ENCODE data around the gene TSPO2.
"Not testable (repeated sequence)": the region's sequence is repeated elsewhere in the genome, so short reads cannot be mapped to it uniquely, and the experiment has no call there.

TSPO2 gene, protein sequence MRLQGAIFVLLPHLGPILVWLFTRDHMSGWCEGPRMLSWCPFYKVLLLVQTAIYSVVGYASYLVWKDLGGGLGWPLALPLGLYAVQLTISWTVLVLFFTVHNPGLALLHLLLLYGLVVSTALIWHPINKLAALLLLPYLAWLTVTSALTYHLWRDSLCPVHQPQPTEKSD

DNA sequence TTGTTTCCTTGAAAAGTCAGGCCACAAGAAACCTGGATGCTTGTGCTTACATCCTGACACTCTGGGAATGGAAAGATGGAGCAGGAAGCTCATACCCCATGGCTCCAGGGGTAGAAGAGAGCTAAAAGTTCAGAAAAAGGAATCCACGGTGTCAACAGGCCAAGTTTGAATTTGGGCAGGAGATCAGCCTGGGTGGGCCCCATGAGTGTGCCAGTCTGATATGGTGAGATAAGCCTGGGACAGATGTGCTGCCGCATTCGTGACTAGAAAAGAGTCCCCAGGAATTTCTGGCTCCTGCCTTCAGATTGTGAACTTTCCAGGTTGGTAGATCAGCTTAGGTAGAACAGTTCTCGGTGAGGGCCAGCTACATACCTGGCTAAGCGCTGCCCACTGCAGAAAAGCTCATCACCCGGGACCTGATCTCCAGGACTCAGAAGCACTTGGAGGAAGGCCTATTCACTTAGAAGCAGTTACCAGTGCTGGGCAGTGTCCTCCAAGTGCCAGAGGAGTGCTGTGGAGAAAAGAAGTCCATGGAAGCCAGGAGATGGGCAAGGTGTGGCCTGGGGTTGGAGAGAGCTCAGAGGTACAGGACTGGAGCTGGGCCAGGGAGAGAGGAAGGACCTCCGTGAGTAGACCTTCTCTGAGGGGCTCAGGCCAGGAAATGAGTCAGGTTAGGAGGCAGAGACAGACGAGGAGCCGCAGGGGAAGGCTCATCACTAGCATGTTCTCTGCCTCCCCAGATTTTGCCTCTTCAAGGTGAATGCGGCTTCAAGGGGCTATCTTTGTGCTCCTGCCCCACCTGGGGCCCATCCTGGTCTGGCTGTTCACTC, at the start of gene TSPO2:
Gene TSPO2 (plus strand): TSS at position 242 of the 830 bp plus-strand sequence. CDS start 519 bp downstream, at position 761.
- DNase-seq (ENCODE audit: low read depth in 2 of 2) = no peak

DNA sequence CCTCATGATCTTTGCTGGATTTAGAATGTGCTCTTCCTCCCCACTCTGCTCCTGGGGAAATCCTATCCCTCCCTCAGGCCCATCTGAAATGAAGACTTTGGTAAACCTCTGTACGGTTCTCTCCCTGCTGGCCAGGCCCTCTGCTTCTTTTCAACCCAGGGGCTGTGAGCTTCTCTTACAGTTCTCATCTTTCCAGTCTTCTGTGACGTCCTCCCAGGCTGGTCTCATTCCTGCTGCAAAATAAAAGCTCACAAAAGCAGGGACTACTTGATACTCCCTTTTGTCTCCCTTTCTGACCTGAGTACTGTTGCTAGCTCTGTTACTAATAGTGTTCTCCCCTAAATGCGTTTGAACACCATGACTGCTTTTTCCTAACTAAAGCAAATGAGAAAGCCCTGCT, 49.5 kb upstream of the TSPO2 start:
- no peak for DNase-seq (ENCODE audit: low read depth in 2 of 2)

DNA sequence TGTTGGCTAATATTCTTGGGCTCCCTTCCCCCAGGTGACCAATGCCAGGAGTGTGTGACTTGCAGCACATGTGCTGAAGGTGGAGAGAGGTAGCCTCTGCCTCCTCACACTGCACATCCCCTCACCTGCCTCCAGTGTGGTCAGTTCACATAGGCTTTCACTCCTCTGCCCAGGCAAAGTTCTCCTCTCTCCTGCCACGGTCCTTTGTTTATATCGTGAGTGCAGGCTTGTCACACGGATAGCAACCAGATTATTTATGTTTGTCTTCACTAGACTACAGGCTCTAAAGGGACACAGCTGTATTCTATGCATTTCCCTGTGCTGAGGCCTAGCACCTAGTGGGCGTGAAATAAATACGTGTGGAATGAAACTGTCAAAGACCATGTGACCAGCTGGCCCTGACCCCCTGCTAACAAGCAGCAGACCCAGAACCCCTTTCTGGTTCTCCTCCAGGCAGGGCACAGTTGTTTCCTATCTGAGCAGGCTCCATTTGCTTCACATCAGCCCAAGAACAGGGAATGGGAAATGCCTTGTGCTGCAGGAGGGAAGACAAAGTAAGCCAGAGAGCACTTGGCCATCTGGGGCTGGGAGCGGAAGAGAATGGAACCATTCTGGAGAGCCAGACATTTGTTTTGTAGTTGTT, 45.6 kb upstream of the TSPO2 start:
- no peak for DNase-seq (ENCODE audit: low read depth in 2 of 2)

DNA sequence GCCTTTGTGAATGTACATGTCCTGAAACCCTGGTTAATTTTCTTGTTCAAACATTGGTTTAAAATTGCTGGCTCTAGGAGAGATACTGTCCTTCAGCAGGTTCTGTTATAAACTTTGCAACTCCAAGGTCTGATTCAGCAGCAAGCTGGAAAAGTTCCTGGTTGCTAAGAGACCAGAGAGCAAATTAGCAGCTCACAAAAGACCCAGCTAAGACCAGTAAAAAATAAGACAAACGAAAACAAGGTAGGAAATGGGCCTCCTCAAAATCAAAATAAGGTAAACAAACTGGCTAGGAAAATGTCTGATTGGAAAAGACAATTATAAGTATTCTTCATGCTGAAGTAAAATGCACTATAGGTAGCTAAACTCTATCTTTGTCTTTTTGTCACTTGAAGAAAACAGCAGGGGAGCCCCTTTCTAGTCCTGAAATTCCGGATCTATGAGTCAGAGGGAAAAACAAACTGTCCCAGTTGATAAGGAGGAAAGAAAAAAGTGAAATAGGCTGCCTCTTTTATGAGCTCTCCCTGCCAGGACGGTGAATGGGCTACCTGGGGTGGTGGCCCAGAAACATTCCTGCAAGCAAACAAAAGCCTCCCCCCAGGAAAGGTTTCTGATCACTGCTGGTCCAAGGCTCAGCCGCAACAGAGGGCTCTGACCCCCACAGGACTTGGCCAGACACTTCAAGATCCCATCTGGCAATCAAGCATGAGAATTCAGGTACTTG, 44.9 kb upstream of the TSPO2 start:
- no peak for DNase-seq (ENCODE audit: low read depth in 2 of 2)

DNA sequence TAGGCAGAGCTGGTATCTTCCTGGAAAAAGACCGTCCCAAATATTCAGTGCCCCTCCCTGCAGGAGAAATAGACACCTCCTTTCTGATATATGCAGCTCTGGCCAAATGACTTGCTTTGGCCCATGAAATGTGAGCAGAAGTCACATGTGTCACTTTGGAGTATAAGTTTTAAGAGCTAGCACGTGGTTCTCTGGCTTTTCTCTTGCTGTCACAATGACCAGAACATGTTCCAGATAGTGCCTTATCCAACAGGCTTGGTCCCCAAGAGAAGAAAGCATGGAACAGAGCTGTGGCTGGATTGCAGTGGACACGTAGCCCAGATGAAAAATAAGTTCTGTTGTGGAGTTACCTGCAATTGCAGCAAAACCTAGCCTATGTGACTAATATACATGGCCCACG, 43.6 kb upstream of the TSPO2 start:
- DNase-seq (ENCODE audit: low read depth in 2 of 2) = no peak

DNA sequence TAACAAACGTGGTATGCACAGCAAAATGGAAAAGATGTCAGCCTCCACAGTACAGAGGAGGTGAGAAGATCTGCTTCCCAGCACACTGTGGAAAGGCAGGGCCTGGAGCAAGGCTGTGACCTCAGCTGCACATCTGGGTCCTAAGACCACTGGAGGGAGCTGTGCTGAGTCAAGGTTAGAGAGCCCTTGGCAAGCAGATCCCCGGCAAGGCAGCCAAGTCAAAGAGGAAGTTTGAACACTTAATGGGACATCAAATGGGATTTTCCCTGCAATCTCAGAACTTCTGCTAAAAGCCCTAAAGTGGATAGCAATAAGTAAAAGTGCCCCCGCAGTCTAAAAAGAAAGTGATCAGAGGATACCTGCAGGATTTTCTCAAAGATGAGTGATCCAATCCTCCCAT, 42.7 kb upstream of the TSPO2 start:
- no peak for DNase-seq (ENCODE audit: low read depth in 2 of 2)

DNA sequence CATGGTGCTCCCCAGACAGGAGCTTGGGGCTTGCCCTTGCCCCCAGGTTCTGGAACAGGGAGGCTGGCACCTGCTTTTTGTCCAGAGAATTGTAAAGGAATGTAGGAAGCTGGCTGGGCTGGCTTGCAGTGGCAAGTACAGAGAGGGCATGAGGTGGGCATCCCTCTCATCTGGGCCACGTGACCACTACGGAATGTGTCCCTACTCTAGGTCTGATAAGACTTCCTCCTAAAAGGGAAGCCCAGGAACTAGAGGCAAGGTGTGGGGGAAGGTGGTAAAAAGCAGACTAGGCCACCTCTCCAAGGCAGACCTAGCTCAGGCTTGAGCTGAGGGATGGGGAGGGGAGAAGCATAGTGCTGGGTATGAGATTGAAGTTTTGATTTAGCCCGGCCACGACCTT, 42.0 kb upstream of the TSPO2 start:
- DNase-seq (ENCODE audit: low read depth in 2 of 2) = no peak

DNA sequence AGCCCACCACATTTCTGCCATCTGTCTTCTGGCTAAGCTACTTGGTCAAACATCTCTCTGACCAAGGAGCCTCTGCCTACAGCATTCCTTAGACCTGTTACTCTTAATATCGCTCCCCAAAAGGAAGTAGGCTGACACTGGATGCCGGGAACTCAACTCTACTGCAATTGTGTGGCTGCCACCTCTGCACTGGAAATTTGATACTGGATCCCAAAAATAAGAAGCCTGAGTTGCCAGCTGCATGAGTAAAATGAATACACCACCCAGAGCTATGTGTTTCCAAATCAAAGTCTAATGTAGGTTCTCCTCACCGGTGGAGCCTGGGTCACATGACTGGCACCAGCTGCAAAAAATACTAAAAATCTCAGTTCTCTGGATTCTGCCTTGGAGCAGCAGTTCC, 40.1 kb upstream of the TSPO2 start:
- DNase-seq (ENCODE audit: low read depth in 2 of 2) = no peak

DNA sequence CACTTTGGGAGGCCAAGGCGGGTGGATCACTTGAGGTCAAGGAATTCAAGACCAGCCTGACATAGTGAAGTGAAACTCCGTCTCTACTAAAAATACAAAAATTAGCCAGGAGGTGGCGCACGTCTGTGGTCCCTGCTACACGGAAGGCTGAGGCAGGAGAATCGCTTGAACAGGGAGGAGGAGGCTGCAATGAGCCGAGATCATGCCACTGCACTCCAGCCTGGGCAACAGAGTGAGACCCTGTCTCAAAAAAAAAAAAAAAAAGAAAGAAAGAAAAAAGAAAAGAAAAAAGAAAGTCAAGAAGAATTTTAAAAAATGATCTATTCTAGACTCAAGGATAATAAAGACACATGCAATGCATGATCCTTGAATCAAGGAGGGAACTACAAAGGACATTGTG, 36.0 kb upstream of the TSPO2 start:
- peak; percentile 11 to 34 for DNase-seq (ENCODE audit: low read depth in 2 of 2)

DNA sequence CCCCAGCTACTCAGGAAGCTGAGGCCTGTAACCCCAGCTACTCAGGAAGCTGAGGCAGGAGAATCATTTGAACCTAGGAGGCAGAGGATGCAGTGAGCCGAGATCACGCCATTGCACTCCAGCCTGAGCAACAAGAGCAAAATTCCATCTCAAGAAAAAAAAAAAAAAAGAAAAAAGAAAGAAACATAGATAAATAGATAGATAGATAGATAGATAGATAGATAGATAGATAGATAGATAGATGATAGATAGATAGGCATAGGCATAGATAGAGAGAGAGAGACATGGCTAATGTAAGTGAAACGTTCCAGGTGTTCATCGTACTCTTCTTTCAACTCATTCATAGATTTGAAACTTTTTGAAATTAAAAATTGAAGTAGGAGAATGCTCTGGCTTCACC, 35.3 kb upstream of the TSPO2 start:
- DNase-seq (ENCODE audit: low read depth in 2 of 2) = not testable (repeated sequence)

DNA sequence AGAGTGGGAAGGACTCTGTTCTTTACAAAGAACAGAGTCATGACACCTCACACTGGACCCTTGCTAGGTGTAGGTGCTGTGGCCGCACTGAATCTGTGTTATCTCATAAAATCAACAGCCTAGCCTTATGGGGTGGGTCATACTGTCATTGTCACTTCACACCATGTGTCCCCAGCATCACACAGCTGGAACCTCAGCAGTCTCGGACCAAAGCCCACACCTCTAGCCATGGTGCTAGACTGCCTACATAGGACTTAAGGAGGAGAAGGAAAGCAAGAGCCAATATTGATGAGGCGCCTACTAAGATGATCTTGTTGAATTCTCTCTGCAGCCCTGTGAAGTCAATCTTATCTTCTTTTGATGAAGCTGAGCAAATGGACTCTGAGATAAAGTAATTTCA, 34.3 kb upstream of the TSPO2 start:
- no peak for DNase-seq (ENCODE audit: low read depth in 2 of 2)

DNA sequence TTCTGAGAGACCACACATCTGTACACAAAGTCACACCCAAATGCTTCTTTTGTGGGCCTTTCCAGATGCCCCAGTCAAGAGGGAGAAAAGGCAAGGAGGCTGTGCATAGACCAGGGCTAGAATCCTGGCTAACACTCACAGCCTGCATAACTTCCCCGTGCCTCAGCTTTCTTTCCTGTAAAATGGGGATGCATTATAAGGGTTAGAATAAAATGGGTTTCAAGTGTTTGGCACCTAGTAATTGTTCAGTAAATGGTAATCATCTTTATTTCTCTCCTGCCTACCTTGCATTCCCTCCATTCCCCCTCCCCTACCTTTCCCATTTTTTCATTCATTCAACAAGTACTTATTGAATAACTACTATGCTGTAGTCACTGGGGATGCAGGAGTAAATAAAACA, 32.6 kb upstream of the TSPO2 start:
- no peak for DNase-seq (ENCODE audit: low read depth in 2 of 2)

DNA sequence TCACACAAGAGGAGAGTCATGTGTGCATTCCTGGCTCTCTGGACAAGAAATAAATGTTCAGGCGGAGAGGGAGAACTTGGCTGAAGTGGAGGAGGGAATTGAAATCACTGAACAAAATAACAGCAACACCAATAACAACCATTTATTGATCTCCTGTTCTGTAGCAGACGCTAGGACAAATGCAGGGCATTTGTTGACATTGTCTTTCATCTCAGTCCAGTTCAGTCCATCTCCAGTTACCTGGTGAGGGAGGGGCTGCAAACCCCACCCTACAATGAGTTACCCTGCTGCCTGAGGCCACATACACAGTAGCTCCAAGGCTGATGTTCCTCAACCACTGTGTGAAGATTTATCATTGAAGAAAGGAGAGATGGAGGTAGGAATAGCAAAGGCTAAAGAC, 30.6 kb upstream of the TSPO2 start:
- DNase-seq (ENCODE audit: low read depth in 2 of 2) = no peak

DNA sequence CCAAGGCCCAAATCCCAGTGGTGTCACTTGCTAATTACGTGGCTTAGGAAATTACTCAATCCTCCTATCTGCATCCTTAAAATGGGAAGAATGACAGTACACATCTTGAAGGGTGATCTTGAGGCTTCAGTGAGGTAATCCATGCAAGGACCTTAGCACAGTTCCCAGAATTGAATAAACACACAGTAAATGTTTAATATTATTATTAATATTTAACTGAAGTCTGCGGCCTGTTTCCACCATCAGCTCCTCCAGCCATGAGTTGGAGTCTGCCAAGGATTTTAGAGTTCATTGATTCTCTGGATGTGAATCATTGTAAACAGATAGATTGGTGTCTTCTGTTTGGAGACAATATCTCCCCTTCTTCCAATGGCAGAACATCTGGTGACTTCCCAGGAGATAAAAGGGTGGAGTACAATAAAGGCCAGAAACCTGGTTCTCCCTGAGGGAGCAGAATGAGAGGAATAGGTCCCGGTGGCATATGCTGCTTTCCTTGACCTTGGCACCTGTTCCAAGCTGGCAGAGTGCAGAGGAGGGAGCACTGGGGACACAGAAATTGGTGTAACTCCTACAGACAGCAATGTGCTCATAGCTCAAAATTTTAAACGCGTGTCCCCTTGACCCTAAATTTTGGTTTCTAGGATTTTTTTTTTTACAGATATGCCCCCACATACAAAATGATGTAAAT, 28.7 kb upstream of the TSPO2 start:
- no peak for DNase-seq (ENCODE audit: low read depth in 2 of 2)

DNA sequence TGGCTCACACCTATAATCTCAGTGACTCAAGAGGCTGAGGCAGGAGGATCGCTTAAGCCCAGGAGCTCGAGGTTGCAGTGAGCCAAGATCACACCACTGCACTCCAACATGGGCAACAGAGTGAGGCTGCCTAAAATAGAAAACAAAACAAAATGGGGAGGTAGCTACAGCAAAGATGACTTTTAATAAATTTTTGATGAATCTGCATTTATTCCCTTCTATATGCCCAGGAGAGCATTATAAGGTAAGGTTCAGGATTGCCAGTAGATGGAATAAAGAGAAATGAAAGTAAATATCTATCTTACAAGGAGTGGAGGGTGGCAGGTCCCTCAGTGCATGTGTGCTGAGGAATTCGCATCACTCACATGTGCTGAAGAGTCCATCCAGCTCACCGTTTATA, 27.5 kb upstream of the TSPO2 start:
- DNase-seq (ENCODE audit: low read depth in 2 of 2) = no peak

DNA sequence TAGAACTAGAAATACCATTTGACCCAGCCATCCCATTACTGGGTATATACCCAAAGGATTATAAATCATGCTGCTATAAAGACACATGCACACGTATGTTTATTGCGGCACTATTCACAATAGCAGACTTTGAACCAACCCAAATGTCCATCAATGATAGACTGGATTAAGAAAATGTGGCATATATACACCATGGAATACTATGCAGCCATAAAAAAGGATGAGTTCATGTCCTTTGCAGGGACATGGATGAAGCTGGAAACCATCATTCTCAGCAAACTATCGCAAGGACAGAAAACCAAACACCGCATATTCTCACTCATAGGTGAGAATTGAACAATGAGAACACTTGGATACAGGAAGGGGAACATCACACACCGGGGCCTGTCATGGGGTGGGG, 26.4 kb upstream of the TSPO2 start:
- not testable (repeated sequence) for DNase-seq (ENCODE audit: low read depth in 2 of 2)

DNA sequence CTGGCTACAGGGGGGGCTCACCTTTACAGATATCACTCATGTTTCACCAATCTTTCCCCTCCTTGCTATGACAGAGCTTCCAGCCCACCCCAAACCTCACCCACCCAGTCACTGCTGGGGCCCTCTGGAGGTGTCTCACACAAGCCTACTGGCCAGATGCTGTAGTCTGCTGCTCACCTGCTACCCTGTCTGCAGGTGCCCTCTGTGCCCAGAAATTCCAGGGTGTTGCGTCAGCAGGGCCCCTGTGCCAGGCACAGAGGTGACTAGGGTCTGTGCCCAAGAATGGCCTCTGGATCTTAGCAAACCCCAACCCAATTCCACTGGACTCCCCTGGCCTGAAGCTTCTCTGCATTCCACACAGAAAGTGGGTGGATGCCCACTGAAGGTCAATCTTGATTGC, 24.6 kb upstream of the TSPO2 start:
- no peak for DNase-seq (ENCODE audit: low read depth in 2 of 2)

DNA sequence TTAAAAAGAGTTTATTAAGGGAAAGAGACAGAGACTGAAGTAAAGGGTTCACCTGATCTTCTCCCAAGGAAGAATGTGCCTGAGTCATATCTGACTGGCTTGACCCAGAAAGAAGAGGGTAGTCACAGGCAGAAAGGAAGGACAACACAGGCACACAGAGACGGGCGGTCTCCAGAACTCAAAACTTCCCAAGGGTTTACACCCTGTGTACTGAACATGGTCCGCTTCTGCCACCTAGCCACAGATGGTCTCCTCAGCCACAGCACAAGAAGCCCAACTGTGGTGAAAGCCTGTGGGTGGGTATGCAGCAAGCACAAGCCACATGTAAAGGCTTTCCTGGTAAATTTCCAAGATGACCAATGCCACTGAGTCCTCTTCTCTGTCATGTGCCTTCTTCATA, 20.4 kb upstream of the TSPO2 start:
- DNase-seq (ENCODE audit: low read depth in 2 of 2) = no peak

DNA sequence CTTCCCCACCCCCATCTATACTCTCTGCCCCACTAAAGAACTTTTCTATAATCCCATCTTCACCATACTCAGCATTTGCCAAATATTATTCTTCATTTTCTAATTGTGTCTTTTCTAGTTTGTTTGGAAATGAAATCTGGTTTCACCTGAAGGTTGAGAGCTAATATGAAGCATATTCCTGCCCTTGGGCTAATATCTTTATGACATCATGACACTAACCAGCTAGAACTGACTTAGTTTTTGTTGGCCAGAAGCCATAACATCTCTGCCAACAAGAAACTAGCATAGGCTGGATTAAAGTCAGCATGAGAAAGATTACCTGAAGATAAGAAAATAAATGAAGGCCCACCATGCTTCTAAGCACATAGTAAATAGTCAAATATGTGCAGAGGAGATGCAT, 20.0 kb upstream of the TSPO2 start:
- DNase-seq (ENCODE audit: low read depth in 2 of 2) = no peak

DNA sequence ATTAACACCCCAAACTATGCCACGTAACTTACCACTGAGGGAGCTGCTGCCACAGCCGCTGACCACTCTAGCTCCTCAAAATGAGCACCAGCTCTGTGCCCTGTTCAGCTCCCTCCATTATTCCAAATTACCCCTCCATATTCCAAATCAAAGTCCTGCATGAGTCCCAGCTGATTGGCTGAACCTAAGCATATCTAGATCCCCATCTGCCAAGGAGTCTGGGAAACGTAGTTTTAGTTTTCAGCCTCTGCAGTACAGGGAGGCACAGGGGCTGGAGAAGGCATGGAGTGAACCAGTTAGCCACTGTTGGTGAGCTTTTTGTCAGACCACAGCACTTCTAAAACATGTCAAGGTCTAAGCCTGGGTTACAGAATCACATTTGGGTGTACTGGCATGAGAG, 19.2 kb upstream of the TSPO2 start:
- DNase-seq (ENCODE audit: low read depth in 2 of 2) = no peak

DNA sequence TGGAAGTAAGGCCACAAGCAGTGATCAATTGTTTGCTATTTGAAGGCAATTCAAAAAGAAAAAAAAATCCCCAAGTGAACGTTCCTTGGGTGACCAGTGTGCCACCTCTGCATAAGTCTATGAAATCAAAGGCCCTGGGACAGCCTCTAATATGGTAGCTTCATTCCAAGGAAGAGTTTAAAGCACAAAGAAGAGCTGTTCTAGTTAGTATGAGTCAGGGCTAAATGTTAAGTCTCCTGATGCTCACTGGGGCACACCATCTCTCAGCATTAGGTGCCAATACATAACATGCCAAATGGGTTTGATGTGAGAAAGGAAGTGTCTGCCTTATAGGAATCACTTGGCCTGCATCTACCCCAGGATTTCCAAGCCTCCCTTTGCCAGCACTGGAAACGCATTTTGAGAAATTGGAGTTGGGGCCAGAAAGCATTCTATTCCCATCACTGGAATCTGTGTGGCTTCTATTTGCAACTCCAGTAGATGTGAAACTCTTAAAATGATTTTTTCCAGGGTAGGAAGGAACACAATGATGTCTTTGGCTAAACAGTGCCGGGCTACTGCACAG, 16.2 kb upstream of the TSPO2 start:
- DNase-seq (ENCODE audit: low read depth in 2 of 2) = no peak

DNA sequence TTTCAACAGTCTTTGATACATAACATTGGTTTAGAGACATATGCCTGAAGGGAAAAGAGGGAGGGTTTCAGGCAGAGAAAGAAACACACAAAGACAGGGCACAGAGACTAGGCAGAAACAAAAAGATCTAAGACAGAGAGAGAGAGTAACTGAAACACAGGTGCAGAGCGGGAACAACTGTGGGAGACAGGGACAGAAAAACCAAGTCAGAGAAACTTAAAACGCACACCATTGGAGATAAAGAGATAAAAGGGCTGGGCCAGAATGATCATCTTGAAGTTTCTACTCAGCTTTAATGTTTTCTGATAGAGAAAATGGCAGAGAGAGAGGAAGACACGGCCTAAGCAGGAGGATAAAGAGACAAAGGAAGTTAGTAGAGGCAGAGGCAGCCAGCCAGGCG, 15.0 kb upstream of the TSPO2 start:
- DNase-seq (ENCODE audit: low read depth in 2 of 2) = no peak
